ES-I3 (cell line): ENCODE measurements around the gene PDIA2.

Experiments used
- H3K36me3 ChIP-seq: 2 replicates; pipeline ENCODE4 v1.6.1; 2013; ENCODE audit warnings: mild to moderate bottlenecking, low read length, control low read depth, moderate library complexity; ENCODE audit not compliant: insufficient read depth
- H3K4me1 ChIP-seq: 2 replicates; pipeline ENCODE4 v1.6.1; 2013; ENCODE audit warnings: mild to moderate bottlenecking, control low read depth, low read length; ENCODE audit not compliant: insufficient read depth
- H3K9ac ChIP-seq: 2 replicates; pipeline ENCODE4 v1.6.1; 2013; ENCODE audit warnings: low read depth, mild to moderate bottlenecking, low read length, moderate library complexity
- H3K9me3 ChIP-seq: 2 replicates; pipeline ENCODE4 v1.6.1; 2013; ENCODE audit warnings: mild to moderate bottlenecking, low read length, moderate library complexity; ENCODE audit not compliant: control insufficient read depth, insufficient read depth

Gene PDIA2

DNA sequence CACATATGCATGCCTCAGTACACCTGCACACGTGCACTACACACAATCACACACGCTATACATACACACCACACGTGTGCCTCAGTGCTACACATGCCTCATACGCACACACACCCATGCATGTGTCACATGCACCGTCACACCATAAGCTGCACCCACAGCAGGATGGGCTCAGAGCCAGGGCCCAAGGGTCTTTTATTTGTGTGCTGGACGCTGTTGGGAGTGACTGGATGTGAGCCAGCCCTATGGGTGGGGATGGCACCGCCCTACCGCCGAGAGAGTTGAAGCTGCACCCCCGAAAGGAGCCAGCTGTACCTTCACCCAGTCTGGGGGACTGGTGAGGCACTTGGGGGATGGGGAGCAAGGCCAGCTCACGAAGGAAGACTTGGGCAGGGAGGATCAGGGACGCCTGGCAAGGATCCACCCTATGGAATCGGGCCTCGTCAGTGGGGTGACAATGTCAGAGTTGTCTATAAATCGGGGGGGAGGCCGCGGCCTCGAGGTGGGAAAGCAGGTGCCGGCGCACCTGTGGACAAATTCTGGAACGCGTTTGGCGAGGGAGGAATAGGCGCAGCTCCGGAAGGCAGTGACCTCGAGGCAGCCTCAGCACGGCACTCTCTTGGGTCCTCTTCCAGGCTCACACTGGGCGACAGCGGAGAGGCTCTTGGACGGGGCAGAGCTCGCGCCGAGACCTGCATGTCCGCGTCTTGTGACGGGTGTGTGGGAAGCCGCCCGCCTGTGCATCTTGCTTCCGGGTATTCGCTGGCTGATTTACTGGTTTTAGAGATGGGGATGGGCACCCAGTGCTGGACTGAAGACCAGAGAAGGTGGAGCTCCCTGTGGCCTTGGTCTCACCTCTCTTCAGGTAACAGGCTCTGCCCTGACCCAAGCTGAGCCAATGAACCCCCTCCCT, 14.6 kb upstream of the PDIA2 start:
- no peaks in the 10 kb centered on the region for H3K36me3 ChIP-seq

DNA sequence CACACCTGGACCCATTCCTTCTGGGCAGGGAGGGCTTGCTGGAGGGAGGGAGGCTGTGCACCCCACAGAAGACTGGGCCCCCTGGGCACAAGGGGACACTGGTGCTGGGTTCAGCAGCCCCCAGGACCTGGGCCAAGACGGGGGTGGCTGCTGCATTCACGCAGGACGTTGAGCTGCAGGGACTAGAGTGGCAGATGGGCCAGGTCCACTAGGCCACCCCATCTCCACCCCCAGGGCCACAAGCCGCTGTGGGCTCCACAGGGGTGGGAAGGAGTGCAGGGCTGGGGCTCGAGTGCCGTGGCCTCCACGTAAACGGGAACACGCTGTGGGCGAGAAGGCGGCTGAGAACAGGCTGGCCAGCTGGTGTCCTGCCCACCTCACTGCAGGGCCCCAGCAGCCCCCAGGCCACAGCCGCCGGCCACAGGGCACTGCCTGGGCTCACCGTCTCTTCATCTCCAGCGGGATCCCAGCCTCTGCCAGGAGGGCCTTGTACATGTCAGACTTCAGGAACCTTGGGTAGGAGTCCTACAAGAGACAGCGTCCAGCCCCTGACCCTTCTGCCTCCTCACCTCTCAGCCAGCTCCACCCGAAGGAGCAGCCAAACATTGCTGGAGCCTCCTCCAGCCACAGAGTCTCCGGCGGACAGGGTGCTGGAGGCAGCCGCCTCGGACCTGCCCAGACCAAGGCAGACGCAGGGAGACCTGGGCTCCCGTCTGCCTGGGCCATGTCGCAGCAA, 13.7 kb upstream of the PDIA2 start:
- H3K36me3 ChIP-seq, result no peaks in the 10 kb centered on the region
- no peaks in the 10 kb centered on the region for H3K4me1 ChIP-seq
- H3K9me3 ChIP-seq, result no peaks in the 10 kb centered on the region
- H3K9ac ChIP-seq, result no peak overlapping the region

More for the DNA sequence above, 14.6 kb upstream of the PDIA2 start:
- H3K4me1 ChIP-seq, result no peaks in the 10 kb centered on the region
- H3K9me3 ChIP-seq, result no peaks in the 10 kb centered on the region
- no peak overlapping the region for H3K9ac ChIP-seq

DNA sequence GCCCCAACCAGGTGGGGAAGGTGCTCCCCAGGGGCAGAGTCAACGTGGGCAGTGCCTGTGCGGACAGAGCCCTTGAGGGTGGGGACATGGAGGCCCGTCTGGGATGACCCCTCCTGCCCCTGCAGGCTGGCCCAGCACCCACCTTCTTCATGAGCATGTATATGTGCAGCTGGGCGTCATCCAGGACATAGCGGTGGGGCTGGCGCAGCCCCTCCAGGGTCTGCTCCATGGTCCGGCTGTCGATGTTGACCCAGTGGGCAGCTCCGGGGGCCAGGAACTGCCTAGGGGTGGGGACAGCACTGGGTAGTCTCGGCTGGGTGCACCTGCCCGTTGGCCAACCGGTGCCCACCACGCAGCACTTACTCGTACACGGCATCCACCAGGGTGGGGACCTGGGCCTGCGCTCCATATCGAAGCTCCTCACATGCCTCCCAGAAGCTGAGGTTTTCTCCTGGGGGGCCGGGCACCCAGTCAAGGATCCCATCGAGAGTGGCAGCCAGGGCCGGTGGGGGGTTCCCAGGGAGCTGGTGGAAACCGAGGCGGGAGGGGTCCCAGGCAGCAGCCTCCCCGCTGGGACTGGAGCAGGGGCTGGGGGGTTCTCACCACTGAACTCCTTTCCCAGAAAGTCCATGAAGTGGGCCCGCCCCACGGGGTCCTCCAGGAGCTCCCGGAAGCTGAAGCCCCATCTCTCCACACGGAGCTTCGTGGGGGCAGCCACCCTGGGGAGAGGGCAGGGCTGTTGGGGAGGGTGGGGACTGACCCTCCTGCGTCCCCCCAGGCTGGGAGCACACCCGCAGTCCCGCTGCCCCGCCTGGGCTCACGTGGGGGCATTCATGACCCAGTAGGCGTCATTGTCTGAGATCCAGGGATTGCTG, 12.3 kb upstream of the PDIA2 start:
- no peaks in the 10 kb centered on the region for H3K36me3 ChIP-seq
- no peaks in the 10 kb centered on the region for H3K4me1 ChIP-seq
- H3K9ac ChIP-seq, result no peak overlapping the region
- H3K9me3 ChIP-seq, result no peaks in the 10 kb centered on the region

DNA sequence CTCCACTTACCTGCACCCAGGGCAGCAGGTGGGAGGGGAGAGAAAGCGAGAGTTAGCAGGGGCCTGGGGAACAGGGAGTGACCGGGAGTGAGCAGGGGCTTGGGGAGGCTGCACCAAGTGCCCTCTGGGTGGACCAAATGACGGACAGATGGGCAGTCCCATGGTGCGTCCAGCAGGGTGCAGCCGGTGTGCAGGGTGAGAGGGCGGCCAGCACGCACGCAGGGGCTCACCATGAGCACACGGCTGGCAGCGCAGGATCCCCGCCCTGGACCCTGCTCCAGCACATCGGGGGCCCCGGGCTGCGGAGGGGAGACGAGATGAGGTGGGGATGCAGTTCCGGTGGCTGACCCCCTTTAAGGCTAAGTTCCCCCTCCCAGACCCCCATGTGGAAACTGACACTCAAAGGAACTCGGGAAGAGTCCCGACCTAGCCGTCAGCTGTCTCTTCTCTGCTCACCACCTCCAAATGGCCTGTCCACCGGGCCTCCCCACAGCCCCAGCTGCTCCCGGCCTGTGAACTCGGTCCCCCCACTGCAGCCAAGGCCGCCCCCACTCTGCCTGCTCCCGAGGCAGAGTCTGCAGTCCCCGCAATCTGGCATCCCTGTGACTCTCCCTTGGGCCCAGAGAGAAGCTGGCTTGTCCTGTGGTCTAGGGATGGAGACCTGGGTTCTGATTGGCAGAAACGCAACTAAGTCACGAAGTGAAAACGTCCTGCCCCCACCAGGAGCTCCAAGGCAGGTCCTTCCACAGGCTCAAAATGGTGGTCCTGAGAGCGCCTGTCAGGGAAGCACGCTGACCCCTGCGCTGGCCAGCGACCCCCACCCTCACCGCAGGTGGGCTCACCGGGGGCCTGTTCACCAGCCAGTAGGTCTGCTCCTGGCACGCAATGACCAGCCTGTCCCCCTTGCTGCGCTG, 10.1 kb upstream of the PDIA2 start:
- Histone ChIP-seq H3K4me1 (no peaks in the 10 kb centered on the region), H3K9ac (no peak overlapping the region), H3K36me3 (no peaks in the 10 kb centered on the region), H3K9me3 (no peaks in the 10 kb centered on the region)

DNA sequence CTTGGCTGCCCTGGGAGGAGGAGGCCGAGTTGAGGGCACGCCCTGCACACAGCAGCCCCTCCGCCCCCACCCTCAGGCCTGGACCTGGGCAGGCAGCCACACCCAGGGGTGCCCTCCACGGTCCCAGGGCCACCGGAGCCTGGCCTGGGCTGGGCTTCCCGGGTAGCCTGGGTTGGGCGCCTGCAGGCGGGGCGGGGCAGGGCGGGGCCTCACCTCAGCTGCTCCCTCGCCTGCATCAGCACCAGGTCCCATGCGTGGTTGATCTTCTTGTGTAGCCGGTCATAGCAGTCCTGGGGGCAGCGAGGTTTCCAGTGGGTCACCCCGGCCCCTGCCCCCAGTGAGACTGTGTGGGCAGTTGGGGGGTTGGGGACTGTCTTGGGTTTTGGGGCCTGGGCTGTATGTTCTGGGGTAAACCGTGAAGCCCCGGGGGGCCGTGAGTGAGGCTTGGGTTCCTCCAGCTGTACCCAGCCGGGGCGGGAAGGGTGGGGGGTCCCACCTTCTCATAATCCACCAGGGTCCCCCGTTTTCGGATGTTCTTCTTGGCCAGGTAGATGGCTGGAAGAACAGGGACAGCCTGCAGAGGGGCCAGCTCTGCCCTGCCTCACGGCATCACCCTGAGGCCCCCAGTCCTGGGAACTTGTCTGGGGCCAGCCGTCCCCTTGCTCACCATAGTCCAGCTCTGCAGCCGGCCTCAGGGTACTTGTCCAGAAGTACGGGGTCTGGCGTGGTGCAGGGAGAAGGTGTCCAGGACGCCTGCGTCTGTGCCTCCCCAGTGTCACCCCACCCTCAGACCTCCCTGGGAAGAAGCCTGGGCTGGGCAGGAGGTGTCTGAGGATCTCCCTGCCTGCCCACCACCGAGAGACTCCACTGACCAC, 9.2 kb upstream of the PDIA2 start:
- no peaks in the 10 kb centered on the region for H3K9me3 ChIP-seq
- H3K9ac ChIP-seq, result no peak overlapping the region
- H3K4me1 ChIP-seq, result no peaks in the 10 kb centered on the region
- no peaks in the 10 kb centered on the region for H3K36me3 ChIP-seq

DNA sequence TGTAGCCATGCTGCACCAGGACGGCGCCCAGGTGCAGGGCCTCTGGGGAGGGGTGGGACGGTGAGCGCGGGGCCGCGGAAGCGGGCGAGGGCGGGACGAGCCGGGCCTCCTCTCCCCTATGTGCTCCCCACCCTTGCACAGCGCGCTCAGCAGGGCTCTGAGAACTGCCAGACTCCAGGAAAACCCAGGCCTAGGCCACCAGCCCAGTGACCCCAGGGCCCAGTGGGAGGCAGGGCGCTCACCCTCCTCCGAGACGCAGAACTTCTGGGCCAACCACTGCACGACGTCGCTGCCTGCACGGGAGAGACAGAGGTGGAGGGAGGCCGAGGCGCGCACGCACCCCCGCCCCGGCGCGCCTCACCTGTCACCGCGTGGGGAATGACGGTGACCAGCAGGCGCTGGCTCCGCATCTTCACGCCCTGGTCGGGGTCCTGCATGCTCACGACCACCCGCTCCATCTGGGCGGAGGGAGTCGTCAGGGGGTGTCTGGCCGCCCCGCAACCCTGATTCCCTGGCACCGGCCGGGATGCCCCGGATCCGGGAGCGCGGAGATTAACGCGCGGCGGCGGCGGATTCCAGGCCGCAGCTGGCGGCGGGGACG, 7.8 kb upstream of the PDIA2 start:
- Histone ChIP-seq H3K9me3 (no peaks in the 10 kb centered on the region), H3K36me3 (no peaks in the 10 kb centered on the region), H3K9ac (peak overlapping the region; percentile 53; the same call in 1 of the 2 replicates), H3K4me1 (no peaks in the 10 kb centered on the region)

DNA sequence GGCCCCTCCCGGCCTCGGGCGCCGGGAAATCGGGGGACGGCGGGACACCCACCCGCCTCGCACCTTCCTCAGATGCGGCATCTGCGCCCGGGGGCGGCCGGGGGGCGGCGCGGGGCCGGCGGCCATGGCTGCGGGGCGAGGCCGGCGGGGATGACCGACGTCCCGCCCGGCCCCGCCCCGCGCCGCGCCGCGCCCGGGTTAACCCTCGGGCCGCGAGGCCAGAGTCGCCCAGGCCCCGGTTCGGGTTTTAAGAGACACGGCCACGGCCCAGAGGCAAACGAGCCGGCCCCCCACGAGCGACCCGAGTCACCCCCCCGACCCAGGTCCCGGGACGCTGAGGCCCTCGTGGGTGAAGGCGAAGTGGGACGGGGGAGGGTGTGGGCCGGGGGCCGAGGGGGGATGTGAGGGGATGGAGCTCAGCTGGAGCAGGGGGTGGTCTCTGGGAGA, 7.2 kb upstream of the PDIA2 start, which contains the start of gene RGS11:
TSS of gene RGS11 (minus strand) at position 159 of the 447 bp plus-strand sequence. CDS start at position 126, 33 bp downstream.
- H3K9me3 ChIP-seq, result no peaks in the 10 kb centered on the region
- peak within 1 kb of the TSS; percentile 53; the same call in 1 of the 2 replicates for H3K9ac ChIP-seq
- no peaks in the 10 kb centered on the region for H3K4me1 ChIP-seq
- H3K36me3 ChIP-seq, result no peaks in the 10 kb centered on the region

DNA sequence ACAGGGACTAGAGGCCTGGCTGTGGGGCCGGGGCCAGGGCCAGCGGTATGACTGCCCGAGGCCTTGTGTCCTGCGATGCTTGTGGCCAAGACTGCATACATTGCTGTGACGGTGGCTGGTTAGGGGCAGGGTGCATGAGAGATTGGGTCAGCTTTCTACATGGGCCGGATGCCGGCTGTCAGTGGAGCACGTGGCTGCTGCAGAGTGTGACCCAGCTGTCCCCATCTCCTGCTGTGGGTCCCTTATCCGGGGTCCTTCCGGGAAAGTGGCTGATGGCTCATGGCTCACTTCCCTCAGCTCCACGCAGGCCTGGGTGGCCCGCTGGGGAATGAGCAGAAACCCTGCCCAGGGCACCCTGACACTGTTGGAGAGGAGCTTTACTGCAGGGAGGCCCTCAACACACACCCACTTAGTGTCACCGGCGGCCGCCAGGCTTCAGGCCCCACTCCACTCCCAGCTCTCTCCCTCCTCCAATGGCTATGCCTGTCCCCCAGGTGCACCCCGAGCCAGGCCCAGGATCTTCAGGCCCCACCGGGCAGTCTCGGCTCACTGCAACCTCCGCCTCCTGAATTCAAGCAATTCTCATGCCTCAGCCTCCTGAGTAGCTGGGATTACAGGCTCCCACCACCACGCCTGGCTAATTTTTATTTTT, 6.4 kb upstream of the PDIA2 start:
- Histone ChIP-seq H3K4me1 (no peaks in the 10 kb centered on the region), H3K9me3 (no peaks in the 10 kb centered on the region), H3K36me3 (no peaks in the 10 kb centered on the region), H3K9ac (no peak overlapping the region)

DNA sequence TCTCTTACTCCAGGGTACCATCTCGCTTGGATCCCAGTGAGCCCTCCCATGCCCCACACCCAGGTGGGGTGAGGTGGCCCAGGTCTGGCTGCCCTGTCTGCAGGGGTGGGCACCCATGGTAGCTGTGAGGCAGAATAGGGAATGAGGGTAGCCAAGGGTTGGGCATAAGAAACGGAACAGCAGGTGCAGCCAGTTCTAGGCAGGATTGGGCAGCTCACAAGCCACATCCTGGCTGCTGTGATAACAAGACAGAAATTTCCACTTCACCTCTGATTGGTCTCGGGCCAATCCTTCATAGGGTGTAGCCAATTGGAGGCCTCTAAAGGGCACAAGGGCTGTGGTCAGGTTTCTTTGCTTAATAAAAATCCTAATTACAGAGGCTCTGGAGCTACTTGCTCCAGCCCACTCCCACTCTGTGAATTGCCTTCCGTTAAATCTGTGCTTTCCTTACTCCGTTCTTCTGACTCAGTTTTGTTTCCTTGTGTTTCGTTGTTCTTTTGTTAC, 4.0 kb upstream of the PDIA2 start:
- H3K4me1 ChIP-seq, result no peaks in the 10 kb centered on the region
- H3K36me3 ChIP-seq, result no peaks in the 10 kb centered on the region
- H3K9ac ChIP-seq, result no peak overlapping the region
- no peaks in the 10 kb centered on the region for H3K9me3 ChIP-seq

DNA sequence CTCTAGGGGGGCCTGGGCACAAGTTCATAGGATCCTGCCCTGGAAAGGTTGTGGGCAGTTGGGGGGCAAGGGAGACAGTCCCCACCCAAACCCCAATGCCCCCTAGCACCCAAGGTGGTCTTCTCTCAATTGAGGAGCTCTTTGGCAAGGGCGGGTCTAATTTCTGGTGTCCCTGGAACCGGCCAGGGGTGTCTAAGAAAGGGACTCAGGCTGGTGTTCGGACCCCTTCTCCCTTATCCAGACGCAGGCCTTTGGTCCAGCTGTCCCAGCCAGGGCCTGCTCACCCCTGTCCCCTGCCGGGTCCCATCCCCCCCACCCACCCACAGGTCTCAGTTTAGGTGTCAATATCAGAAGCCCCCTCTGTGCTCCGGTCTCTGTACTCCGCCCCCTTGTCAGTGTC, 3.4 kb upstream of the PDIA2 start:
- peak overlapping the region; percentile 53; the same call in 1 of the 2 replicates for H3K9ac ChIP-seq
- H3K9me3 ChIP-seq, result no peaks in the 10 kb centered on the region
- H3K4me1 ChIP-seq, result no peaks in the 10 kb centered on the region
- H3K36me3 ChIP-seq, result no peaks in the 10 kb centered on the region

DNA sequence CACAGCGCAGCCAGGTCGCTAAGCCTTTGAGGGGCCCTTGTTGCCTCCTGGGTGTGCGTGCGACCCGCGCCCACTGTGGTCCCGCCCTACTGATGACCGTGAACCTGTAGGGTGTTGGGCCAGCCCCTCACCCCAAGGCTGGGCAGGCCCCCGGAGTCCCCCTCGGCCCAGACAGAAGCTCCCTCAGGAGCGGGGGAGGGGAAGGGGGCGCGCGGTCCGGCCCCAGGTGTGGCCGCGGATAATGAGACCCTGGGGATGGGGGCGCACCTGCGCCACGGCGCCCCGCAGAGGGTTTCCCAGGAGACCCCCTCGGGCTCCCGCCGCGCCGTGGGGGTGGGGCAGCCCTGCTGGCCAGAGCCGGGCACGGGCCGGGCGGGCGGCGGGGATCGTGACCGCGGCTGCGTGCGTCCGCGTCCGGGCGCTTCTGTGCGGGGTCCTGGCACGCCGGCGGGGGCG, 2.9 kb upstream of the PDIA2 start:
- H3K9me3 ChIP-seq, result no peaks in the 10 kb centered on the region
- H3K4me1 ChIP-seq, result no peaks in the 10 kb centered on the region
- H3K36me3 ChIP-seq, result no peaks in the 10 kb centered on the region
- H3K9ac ChIP-seq, result peak overlapping the region; percentile 53

DNA sequence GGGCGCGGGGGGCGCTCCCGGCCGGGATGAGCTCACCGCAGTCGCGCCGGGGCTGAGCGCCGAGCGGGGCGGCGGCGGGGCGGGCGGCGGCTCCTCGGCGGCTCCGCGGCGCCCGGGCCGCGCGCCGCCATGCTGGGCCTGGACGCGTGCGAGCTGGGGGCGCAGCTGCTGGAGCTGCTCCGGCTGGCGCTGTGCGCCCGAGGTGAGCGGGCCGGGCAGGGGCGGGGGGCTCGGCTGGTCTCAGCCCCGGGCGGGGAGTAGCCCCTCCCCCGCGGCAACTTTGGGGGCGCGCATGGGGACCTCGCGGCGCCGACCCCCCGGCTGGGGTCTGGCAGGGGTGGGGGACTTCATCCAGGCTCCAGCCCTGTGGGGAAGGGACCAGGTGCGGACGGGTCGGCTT, 2.4 kb upstream of the PDIA2 start, which contains the start of gene ARHGDIG:
TSS of gene ARHGDIG (plus strand) at position 40 of the 400 bp plus-strand sequence. CDS start at position 130, 90 bp downstream.
- Histone ChIP-seq H3K36me3 (no peaks in the 10 kb centered on the region), H3K4me1 (no peaks in the 10 kb centered on the region), H3K9me3 (no peaks in the 10 kb centered on the region), H3K9ac (peak within 1 kb of the TSS; percentile 62)
